HCT116 (cell line): ENCODE results near the gene NTSR1. TPM values are rescaled to one million over a fixed set of nuclear protein-coding genes. Genes with fewer than 3 reads are reported as not detected.
A peak's percentile ranks its signal among the peaks of the same experiment; 100 is the strongest.

ENCODE experiments used
- ATAC-seq: fragments of 200-7000 bp; cut with Tn5 transposase; 2 replicates; pipeline ENCODE4 v1.9.1; 2020; ENCODE audit warnings: mild to moderate bottlenecking, moderate library complexity
- BruUV-seq: library from RNA; stranded (reverse); fragments of 400-500 nt; replicated peaks from 2 replicates; lab custom pipeline; 2021; lab: Mats Ljungman, UMichigan
- CTCF ChIA-PET: fragments of 300-600 bp; sonication (Branson Sonifier 250); formaldehyde crosslinking; loops from one replicate; lab custom pipeline; 2021; ENCODE audit warnings: antibody characterized with exemption; lab: Charles Lee
- POLR2A ChIA-PET: fragments of 300-600, 350-600 bp; sonication (Branson Sonifier 250); formaldehyde crosslinking; loops from one replicate; lab custom pipeline; 2021; ENCODE audit warnings: antibody characterized with exemption; lab: Charles Lee
- RAD21 ChIA-PET, 2 experiments: fragments of 300-600 bp; sonication (Branson Sonifier 250); formaldehyde crosslinking; loops; one replicate each; lab custom pipeline; 2023; ENCODE audit warnings: low total read pairs in 2 of 2; ENCODE audit not compliant: uncharacterized antibody in 2 of 2, unreplicated experiment in 2 of 2, low non-redundant PET in 1 of 2; lab: Charles Lee
- DNase-seq: peaks from one replicate; pipeline ENCODE4 v3.0.0-alpha.2; 2010; ENCODE audit warnings: low read depth, low spot score
- H2AFZ ChIP-seq: fragments of 200-600 bp; shearing (Covaris generic), sonication (generic); 2 replicates; pipeline ENCODE4 v1.6.1; 2017; ENCODE audit warnings: low read depth, mixed run types, mixed read lengths, antibody characterized with exemption, low read length; ENCODE audit not compliant: poor library complexity, severe bottlenecking
- H3K27ac ChIP-seq: 2 replicates; pipeline ENCODE4 v1.5.1; 2012; ENCODE audit warnings: low read depth, low read length
- H3K27me3 ChIP-seq: fragments of 200-600 bp; sonication (generic); 2 replicates; pipeline ENCODE4 v1.6.1; 2016; ENCODE audit warnings: mixed run types, low read length, mixed read lengths; ENCODE audit not compliant: insufficient read depth
- H3K36me3 ChIP-seq, 2 experiments: fragments of 200-500 bp in 1 of 2; fragments of 200-600 bp in 1 of 2; sonication (Bioruptor generic) in 1 of 2; sonication (generic) in 1 of 2; 2 replicates each; pipeline versions ENCODE4 v1.5.1 to v1.6.1; 2014 to 2016; ENCODE audit warnings: low read length in 2 of 2, inconsistent platforms in 1 of 2, mixed read lengths in 1 of 2, mixed run types in 1 of 2; ENCODE audit not compliant: insufficient read depth in 2 of 2, control insufficient read depth in 1 of 2
- H3K4me1 ChIP-seq, 2 experiments: fragments of 200-600 bp in 1 of 2; sonication (generic) in 1 of 2; 2 replicates each; pipeline versions ENCODE4 v1.5.1 to v1.6.1; 2012 to 2017; ENCODE audit warnings: low read length in 2 of 2, inconsistent platforms in 1 of 2, mild to moderate bottlenecking in 1 of 2, mixed read lengths in 1 of 2, mixed run types in 1 of 2, moderate library complexity in 1 of 2; ENCODE audit not compliant: insufficient read depth in 2 of 2, control insufficient read depth in 1 of 2
- H3K4me2 ChIP-seq: fragments of 200-600 bp; sonication (generic); 2 replicates; pipeline ENCODE4 v1.6.1; 2017; ENCODE audit warnings: mixed run types, low read length, mixed read lengths
- H3K4me3 ChIP-seq, 2 experiments: fragments of 200-600 bp in 1 of 2; sonication (generic) in 1 of 2; replicated peaks in 1 of 2; 2 replicates each; pipeline ENCODE4 v1.5.1; 2011 to 2016; ENCODE audit warnings: low read length in 2 of 2, control low read depth in 1 of 2, low read depth in 1 of 2, mild to moderate bottlenecking in 1 of 2, mixed read lengths in 1 of 2, mixed run types in 1 of 2
- H3K79me2 ChIP-seq: fragments of 200-600 bp; sonication (generic); 2 replicates; pipeline ENCODE4 v1.6.1; 2017; ENCODE audit warnings: mild to moderate bottlenecking, mixed run types, low read length, moderate library complexity, mixed read lengths; ENCODE audit not compliant: insufficient read depth
- H3K9ac ChIP-seq: fragments of 200-600 bp; sonication (generic); 2 replicates; pipeline ENCODE4 v1.6.1; 2016; ENCODE audit warnings: low read length, mixed read lengths
- H3K9me2 ChIP-seq: fragments of 200-600 bp; sonication (generic), shearing (Covaris generic); 2 replicates; pipeline ENCODE4 v1.6.1; 2017; ENCODE audit warnings: mixed run types, mild to moderate bottlenecking, moderate library complexity; ENCODE audit not compliant: insufficient read depth
- H3K9me3 ChIP-seq, 2 experiments: fragments of 200-500 bp in 1 of 2; fragments of 200-600 bp in 1 of 2; sonication (Bioruptor generic) in 1 of 2; sonication (generic) in 1 of 2; 2 replicates each; pipeline ENCODE4 v1.6.1; 2014 to 2017; ENCODE audit warnings: low read length in 2 of 2, mixed read lengths in 2 of 2, inconsistent platforms in 1 of 2, low read depth in 1 of 2, mild to moderate bottlenecking in 1 of 2, mixed run types in 1 of 2, moderate library complexity in 1 of 2; ENCODE audit not compliant: control insufficient read depth in 1 of 2, insufficient read depth in 1 of 2
- H4K20me1 ChIP-seq: fragments of 200-600 bp; sonication (generic), shearing (Covaris generic); 2 replicates; pipeline ENCODE4 v1.6.1; 2017; ENCODE audit warnings: mixed run types, mild to moderate bottlenecking, moderate library complexity; ENCODE audit not compliant: insufficient read depth
- ATF3 ChIP-seq: IDR thresholded peaks from 2 replicates; pipeline ENCODE4 v1.6.1; 2012
- ELF1 ChIP-seq: IDR thresholded peaks from 2 replicates; pipeline ENCODE4 v1.6.1; 2012; ENCODE audit warnings: low read depth, borderline replicate concordance
- SRF ChIP-seq: IDR thresholded peaks from 2 replicates; pipeline ENCODE4 v1.6.1; 2012; ENCODE audit warnings: low read depth
- TCF7L2 ChIP-seq: IDR thresholded peaks from 2 replicates; pipeline ENCODE4 v1.7.0; 2011; ENCODE audit warnings: borderline replicate concordance, inconsistent platforms; ENCODE audit not compliant: insufficient read depth, insufficient read length; ENCODE audit errors: extremely low read depth
- ZFX ChIP-seq: fragments of 450-650 bp; IDR thresholded peaks from 2 replicates; pipeline ENCODE4 v1.6.1; 2017
- intact Hi-C: fragments of 100-400 bp; cut with micrococcal nuclease; formaldehyde crosslinking; loops from 2 replicates; pipeline ENCODE4 v1.10.0; 2022
- total RNA-seq: library from RNA; stranded (reverse); gene quantifications from one replicate; pipeline ENCODE4 v1.2.1, GENCODE V29; 2021; ENCODE audit not compliant: unreplicated experiment

NTSR1 gene
- total RNA-seq, 1 experiment from 2014 or later, result 187 TPM

- Histone ChIP-seq H3K79me2 (peaks cover 100% of the 10 kb centered on the region), H3K4me2 (peak overlapping the region; percentile 37), H3K4me3 (no peak overlapping the region), H3K4me1 (peaks cover 29 to 95% of the 10 kb centered on the region in 2 experiments; a peak in 3 of 4 replicates), H4K20me1 (peaks cover 34% of the 10 kb centered on the region; the same call in 1 of the 2 replicates), H2AFZ (no peak overlapping the region), H3K9me2 (no peaks in the 10 kb centered on the region), H3K27me3 (no peaks in the 10 kb centered on the region), H3K36me3 (peaks cover 32 to 93% of the 10 kb centered on the region in 2 experiments), H3K27ac (peak overlapping the region; percentile 7), H3K9ac (no peak overlapping the region), H3K9me3 (no peaks in the 10 kb centered on the region)
- intact Hi-C loops, result no loop called here
- CTCF ChIA-PET, result interaction anchor here (1.0 kb wide), 1 partner anchor 12 kb away, joined by 3 read pairs; no protein-coding TSS in a partner anchor
- POLR2A ChIA-PET, result interaction anchor here (1.7 kb wide), 1 partner anchor 11 kb away, joined by 4 read pairs; no protein-coding TSS in a partner anchor
- RAD21 ChIA-PET, result no interaction called here
- DNase-seq, result no peak
- TSS peak; percentile 1 for BruUV-seq
- TF ChIP-seq ZFX, result 0 out of 2 replicates have a peak, but pooled peaks have one; percentile 8
- TF ChIP-seq ATF3, result no peak
- no peak for ATAC-seq
Observed at GRCh38 chr20:62715201-62715600, 6.6 kb downstream of the NTSR1 start.

- ATAC-seq (peak; percentile 3; the same call in 1 of the 2 replicates), DNase-seq (no peak)
- TF ChIP-seq SRF, result no peak
- no peak for TF ChIP-seq ELF1
- no peak for TF ChIP-seq TCF7L2
- POLR2A ChIA-PET, result interaction anchor here (1.7 kb wide), 1 partner anchor 12 kb away, joined by 4 read pairs; no protein-coding TSS in a partner anchor
- peaks cover 45% of the 10 kb centered on the region for H4K20me1 ChIP-seq
- H3K4me1 ChIP-seq, result peaks cover 33 to 99% of the 10 kb centered on the region in 2 experiments; a peak in 3 of 4 replicates
- intact Hi-C loops, result no loop called here
- H3K36me3 ChIP-seq, result peaks cover 37 to 97% of the 10 kb centered on the region in 2 experiments
- CTCF ChIA-PET, result no interaction called here
- no peaks in the 10 kb centered on the region for H3K27me3 ChIP-seq
- H3K79me2 ChIP-seq, result peaks cover 100% of the 10 kb centered on the region
- no peak overlapping the region for H2AFZ ChIP-seq
- BruUV-seq, result no TSS peak
- no peaks in the 10 kb centered on the region for H3K9me2 ChIP-seq
- no peak overlapping the region for H3K4me3 ChIP-seq
- no peaks in the 10 kb centered on the region for H3K9me3 ChIP-seq
- H3K4me2 ChIP-seq, result peak overlapping the region; percentile 37; the same call in 1 of the 2 replicates
- H3K9ac ChIP-seq, result peak overlapping the region; percentile 20
- peak overlapping the region; percentile 18 for H3K27ac ChIP-seq
- RAD21 ChIA-PET, result interaction anchor here in 1 of 2 experiments (0.7 kb wide), 1 partner anchor 102 kb away, joined by 3 read pairs; no protein-coding TSS in a partner anchor
Observed at GRCh38 chr20:62716198-62716940, 7.7 kb downstream of the NTSR1 start.
